Measurements from ENCODE around the gene GRHL3.

- TF ChIP-seq CTCF (IDR thresholded peaks at IDR 0.05) (no peak), ZBTB21 (CRISPR knock-in tag; IDR thresholded peaks at IDR 0.05; ENCODE audit: borderline replicate concordance) (no peak)
These were observed 29.1 kb upstream of the GRHL3 start for GRCh38 chr1:24289937-24290595.
